Hematopoietic multipotent progenitor cell treated with erythropoietin and hydrocortisone succinate and interleukin-3 and kit ligand, for 17 days (in vitro differentiated cells): ENCODE measurements around the gene ZBTB46.
"Not testable (repeated sequence)": the region's sequence is repeated elsewhere in the genome, so short reads cannot be mapped to it uniquely, and the experiment has no call there.

Experiments
- DNase-seq: peaks from one replicate; pipeline ENCODE4 v3.0.0-alpha.2; 2015; ENCODE audit warnings: low spot score

ZBTB46 gene

GRCh38 chr20:63858393-63859165 is 27.5 kb upstream of the ZBTB46 start:
- no peak for DNase-seq

- DNase-seq = no peak
These were observed 26.8 kb upstream of the ZBTB46 start for GRCh38 chr20:63857764-63858392.

GRCh38 chr20:63856098-63856511 is 25.0 kb upstream of the ZBTB46 start:
- DNase-seq = no peak

GRCh38 chr20:63855363-63856097 is 24.5 kb upstream of the ZBTB46 start:
- DNase-seq = no peak

- no peak for DNase-seq
These were observed 23.8 kb upstream of the ZBTB46 start for GRCh38 chr20:63854766-63855362.

GRCh38 chr20:63854069-63854765 is 23.2 kb upstream of the ZBTB46 start:
- no peak for DNase-seq

- DNase-seq = not testable (repeated sequence)
These were observed 22.6 kb upstream of the ZBTB46 start for GRCh38 chr20:63853733-63854068.

- DNase-seq = not testable (repeated sequence)
These were observed 20.5 kb upstream of the ZBTB46 start for GRCh38 chr20:63851548-63851943.

GRCh38 chr20:63850689-63851547 is 19.9 kb upstream of the ZBTB46 start:
- no peak for DNase-seq

- DNase-seq = no peak
These were observed 17.2 kb upstream of the ZBTB46 start for GRCh38 chr20:63848003-63848911.

GRCh38 chr20:63847237-63848002 is 16.4 kb upstream of the ZBTB46 start:
- no peak for DNase-seq

- no peak for DNase-seq
These were observed 15.8 kb upstream of the ZBTB46 start for GRCh38 chr20:63846888-63847236.

- DNase-seq = no peak
These were observed 15.2 kb upstream of the ZBTB46 start for GRCh38 chr20:63846128-63846771.

- DNase-seq = no peak
These were observed 13.5 kb upstream of the ZBTB46 start for GRCh38 chr20:63844511-63844991.

- no peak for DNase-seq
These were observed 12.7 kb upstream of the ZBTB46 start for GRCh38 chr20:63843778-63844177.

- DNase-seq = no peak
These were observed 12.2 kb upstream of the ZBTB46 start for GRCh38 chr20:63843222-63843621.

- no peak for DNase-seq
These were observed 11.2 kb upstream of the ZBTB46 start for GRCh38 chr20:63842258-63842657.

GRCh38 chr20:63840405-63840828 is 9.4 kb upstream of the ZBTB46 start:
- DNase-seq = no peak

GRCh38 chr20:63839620-63840019 is 8.6 kb upstream of the ZBTB46 start:
- no peak for DNase-seq
